Activated CD8-positive, alpha-beta T cell treated with anti-CD3 and anti-CD28 coated beads for 36 hours (primary cell): ENCODE measurements around the gene MYBPC3. TPM values are rescaled to one million over a fixed set of nuclear protein-coding genes. Genes with fewer than 3 reads are reported as not detected.

Experiments used
- ATAC-seq: fragments of 200-7000 bp; cut with Tn5 transposase; one replicate; pipeline ENCODE4 v1.10.0; 2021; ENCODE audit warnings: mild to moderate bottlenecking, moderate library complexity
- CTCF ChIA-PET: fragments of 350-600 bp; sonication (Branson Sonifier 250); formaldehyde crosslinking; loops from one replicate; lab custom pipeline; 2021; ENCODE audit warnings: antibody characterized with exemption; lab: Charles Lee
- POLR2A ChIA-PET: fragments of 350-600 bp; sonication (Branson Sonifier 250); formaldehyde crosslinking; loops from one replicate; lab custom pipeline; 2021; ENCODE audit warnings: antibody characterized with exemption; lab: Charles Lee
- DNase-seq: peaks from one replicate; pipeline ENCODE4 v3.0.0-alpha.2; 2020
- H3K27ac Mint-ChIP-seq: one replicate; pipeline ENCODE4 v1.8.0; 2021; ENCODE audit warnings: mild to moderate bottlenecking, mixed read lengths
- H3K27me3 Mint-ChIP-seq: one replicate; pipeline ENCODE4 v1.8.0; 2021; ENCODE audit warnings: mixed read lengths
- H3K36me3 Mint-ChIP-seq: one replicate; pipeline ENCODE4 v1.8.0; 2021; ENCODE audit warnings: low read depth, mixed read lengths
- H3K4me1 Mint-ChIP-seq: one replicate; pipeline ENCODE4 v1.8.0; 2021; ENCODE audit warnings: low read depth, mixed read lengths
- H3K4me3 Mint-ChIP-seq: one replicate; pipeline ENCODE4 v1.8.0; 2021; ENCODE audit warnings: mild to moderate bottlenecking, moderate library complexity, mixed read lengths
- H3K9me3 Mint-ChIP-seq: one replicate; pipeline ENCODE4 v1.8.0; 2021; ENCODE audit warnings: mixed read lengths
- CTCF ChIP-seq: fragments of 200-600 bp; IDR thresholded peaks from one replicate; pipeline ENCODE4 v1.8.0; 2022; ENCODE audit warnings: antibody characterized with exemption, mild to moderate bottlenecking
- intact Hi-C: fragments of 100-400 bp; cut with micrococcal nuclease; formaldehyde crosslinking; loops from one replicate; pipeline ENCODE4 v1.10.0; 2022
- microRNA-seq: library from miRNA; unstranded; fragments of <30 nt; microRNA quantifications from one replicate; pipeline ENCODE4 v1.2.0, GENCODE V29; 2022; ENCODE audit warnings: borderline microRNAs expressed, borderline replicate concordance
- total RNA-seq, 2 experiments: library from RNA; stranded (reverse); gene quantifications; one replicate each; pipeline ENCODE4 v1.2.3, GENCODE V29; 2021

MYBPC3 gene
- total RNA-seq, 2 experiments from 2014 or later: not detected

- CTCF ChIA-PET: no interaction called here
- no peak for DNase-seq
- POLR2A ChIA-PET: no interaction called here
- Mint-ChIP-seq H3K4me1 (no peaks in the 10 kb centered on the region), H3K27me3 (no peaks in the 10 kb centered on the region), H3K9me3 (no peaks in the 10 kb centered on the region), H3K36me3 (peaks cover 55% of the 10 kb centered on the region), H3K4me3 (no peak overlapping the region), H3K27ac (no peak overlapping the region)
- intact Hi-C loops: no loop called here
- no peak for TF ChIP-seq CTCF
- ATAC-seq: no peak
These were observed 64.4 kb downstream of the MYBPC3 start for GRCh38 chr11:47288066-47288465.

- POLR2A ChIA-PET: interaction anchor here (0.5 to 1.2 kb wide), 5 partner anchors 8 to 111 kb away, joined by 3 to 4 read pairs (median 3); no protein-coding TSS in a partner anchor
- Mint-ChIP-seq H3K27ac (no peak overlapping the region), H3K27me3 (no peaks in the 10 kb centered on the region), H3K36me3 (peaks cover 58% of the 10 kb centered on the region), H3K4me3 (no peak overlapping the region), H3K9me3 (no peaks in the 10 kb centered on the region), H3K4me1 (no peaks in the 10 kb centered on the region)
- no peak for TF ChIP-seq CTCF
- CTCF ChIA-PET: interaction anchor here (1.6 kb wide), 1 partner anchor 15 kb away, joined by 5 read pairs; no protein-coding TSS in a partner anchor
- ATAC-seq: no peak
- no peak for DNase-seq
- intact Hi-C loops: no loop called here
These were observed 66.3 kb downstream of the MYBPC3 start for GRCh38 chr11:47285969-47286770.

- intact Hi-C loops: no loop called here
- Mint-ChIP-seq H3K27me3 (no peaks in the 10 kb centered on the region), H3K9me3 (no peaks in the 10 kb centered on the region), H3K27ac (no peak overlapping the region), H3K36me3 (peaks cover 50% of the 10 kb centered on the region), H3K4me3 (no peak overlapping the region), H3K4me1 (no peaks in the 10 kb centered on the region)
- DNase-seq (no peak), ATAC-seq (no peak)
- CTCF ChIA-PET: no interaction called here
- POLR2A ChIA-PET: interaction anchor here (1.3 kb wide), 1 partner anchor 17 kb away, joined by 3 read pairs; no protein-coding TSS in a partner anchor
- TF ChIP-seq CTCF: no peak
These were observed 68.4 kb downstream of the MYBPC3 start for GRCh38 chr11:47284151-47284550.

GRCh38 chr11:47282462-47282861 lies 70.0 kb downstream of the MYBPC3 start:
- intact Hi-C loops: no loop called here
- POLR2A ChIA-PET: no interaction called here
- Mint-ChIP-seq H3K27ac (no peak overlapping the region), H3K27me3 (no peaks in the 10 kb centered on the region), H3K4me3 (no peak overlapping the region), H3K36me3 (peaks cover 44% of the 10 kb centered on the region), H3K9me3 (no peaks in the 10 kb centered on the region), H3K4me1 (no peaks in the 10 kb centered on the region)
- no peak for TF ChIP-seq CTCF
- no peak for ATAC-seq
- DNase-seq: no peak
- CTCF ChIA-PET: interaction anchor here (1.0 kb wide), 1 partner anchor 23 kb away, joined by 3 read pairs; no protein-coding TSS in a partner anchor

Small RNAs within 50 kb of the gene (microRNA-seq; reads per million reads assigned to microRNA genes)
- not detected for gene MIR4487

Other genes with a start within 250 kb of the MYBPC3 start
- gene ARFGAP2, start 175.8 kb downstream of the MYBPC3 start, total RNA-seq: 10 to 100 TPM; 70.1 to 71.7 TPM
- 1 to 10 TPM; 4.7 to 8.0 TPM for gene PACSIN3, start 166.3 kb downstream of the MYBPC3 start, total RNA-seq
- 100 to 1,000 TPM; 189 to 200 TPM for gene DDB2, start 137.7 kb downstream of the MYBPC3 start, total RNA-seq
- 10 to 100 TPM in 1 of 2 experiments, 1 to 10 TPM in 1; 9.4 to 13.4 TPM for gene ACP2, start 103.9 kb downstream of the MYBPC3 start, total RNA-seq
- 10 to 100 TPM; 12.7 to 15.3 TPM for gene NR1H3, start 94.7 kb downstream of the MYBPC3 start, total RNA-seq
- 10 to 100 TPM; 55.7 to 61.2 TPM for gene MADD, start 82.6 kb downstream of the MYBPC3 start, total RNA-seq
- gene SPI1, start 25.8 kb upstream of the MYBPC3 start, total RNA-seq: under 1 TPM in 1 of 2 experiments, not detected in 1; 0.25 TPM
- gene SLC39A13, start 55.9 kb upstream of the MYBPC3 start, total RNA-seq: 10 to 100 TPM; 10.0 to 10.5 TPM
- 100 to 1,000 TPM; 137 to 140 TPM for gene PSMC3, start 73.7 kb upstream of the MYBPC3 start, total RNA-seq
- under 1 TPM; 0.36 to 0.81 TPM for gene RAPSN, start 96.4 kb upstream of the MYBPC3 start, total RNA-seq
- gene CELF1, start 200.4 kb upstream of the MYBPC3 start, total RNA-seq: 100 to 1,000 TPM; 120 to 122 TPM
- gene PTPMT1, start 212.9 kb upstream of the MYBPC3 start, total RNA-seq: 10 to 100 TPM; 44.1 to 46.7 TPM
- gene KBTBD4, start 226.3 kb upstream of the MYBPC3 start, total RNA-seq: 10 to 100 TPM; 15.4 to 16.3 TPM
- 100 to 1,000 TPM; 129 to 138 TPM for gene NDUFS3, start 226.4 kb upstream of the MYBPC3 start, total RNA-seq
- not detected for gene FAM180B, start 234.0 kb upstream of the MYBPC3 start, total RNA-seq
- gene C1QTNF4, start 241.7 kb upstream of the MYBPC3 start, total RNA-seq: under 1 TPM in 1 of 2 experiments, not detected in 1; 0.18 TPM